Mesodermal cell (in vitro differentiated cells): Measurements from ENCODE around the gene FFAR2.

Experiments used
- H3K27ac ChIP-seq: 2 replicates; pipeline ENCODE4 v1.7.0; 2013; ENCODE audit warnings: mild to moderate bottlenecking, low read depth, low read length, moderate library complexity; ENCODE audit not compliant: severe bottlenecking
- H3K36me3 ChIP-seq: 2 replicates; pipeline ENCODE4 v1.7.1; 2013; ENCODE audit warnings: mild to moderate bottlenecking, low read length, moderate library complexity; ENCODE audit not compliant: control insufficient read depth, insufficient read depth
- H3K4me1 ChIP-seq: one replicate; pipeline ENCODE4 v1.7.1; 2013; ENCODE audit warnings: mild to moderate bottlenecking, low read length; ENCODE audit not compliant: insufficient read depth, control insufficient read depth, poor library complexity, severe bottlenecking
- H3K4me3 ChIP-seq: 2 replicates; pipeline ENCODE4 v1.7.0; 2013; ENCODE audit warnings: low read length, control low read depth, mild to moderate bottlenecking; ENCODE audit not compliant: insufficient read depth, poor library complexity, severe bottlenecking; ENCODE audit errors: extremely low read depth
- H3K9me3 ChIP-seq: 2 replicates; pipeline ENCODE4 v1.7.1; 2013; ENCODE audit warnings: mild to moderate bottlenecking, low read length, moderate library complexity; ENCODE audit not compliant: control insufficient read depth
- WGBS, 2 experiments: methylation state at CpG; one replicate each; pipeline ENCODE4 v1.1.5; 2013; ENCODE audit warnings: missing lambda C conversion rate in 2 of 2; ENCODE audit not compliant: insufficient coverage in 2 of 2; 5-methylcytosine and 5-hydroxymethylcytosine counted together

FFAR2 gene

DNA sequence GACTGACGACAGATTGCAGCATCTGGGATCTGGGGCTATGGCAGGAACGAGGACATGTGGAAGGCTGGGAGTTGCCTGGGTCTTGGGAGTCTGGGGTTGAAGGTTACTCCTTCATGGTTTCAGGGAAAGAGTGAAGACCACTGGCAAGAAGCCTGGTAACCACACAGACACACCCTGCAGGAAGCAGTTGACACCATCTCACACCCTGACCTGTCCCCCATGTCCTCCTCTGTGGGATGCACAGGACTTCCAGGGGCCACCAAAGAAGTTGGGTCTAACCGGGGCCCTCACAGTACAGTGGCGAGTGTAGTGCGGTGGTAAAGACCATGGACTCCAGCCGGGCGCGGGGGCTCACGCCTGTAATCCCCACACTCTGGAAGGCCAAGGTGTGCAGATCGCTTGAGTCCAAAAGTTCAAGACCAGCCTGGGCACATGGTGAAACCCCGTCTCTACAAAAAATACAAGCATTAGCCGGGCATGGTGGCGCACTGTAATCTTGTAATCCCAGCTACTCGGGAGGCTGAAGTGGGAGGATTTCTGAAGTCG, 10.6 kb upstream of the FFAR2 start:
- Histone ChIP-seq H3K4me1 (peaks cover 9% of the 10 kb centered on the region), H3K4me3 (no peak overlapping the region), H3K9me3 (no peaks in the 10 kb centered on the region), H3K36me3 (no peaks in the 10 kb centered on the region), H3K27ac (no peak overlapping the region)
- WGBS, 2 experiments = 88 to 94% methylated on average over 10 to 15 of the region's 15 CpGs

DNA sequence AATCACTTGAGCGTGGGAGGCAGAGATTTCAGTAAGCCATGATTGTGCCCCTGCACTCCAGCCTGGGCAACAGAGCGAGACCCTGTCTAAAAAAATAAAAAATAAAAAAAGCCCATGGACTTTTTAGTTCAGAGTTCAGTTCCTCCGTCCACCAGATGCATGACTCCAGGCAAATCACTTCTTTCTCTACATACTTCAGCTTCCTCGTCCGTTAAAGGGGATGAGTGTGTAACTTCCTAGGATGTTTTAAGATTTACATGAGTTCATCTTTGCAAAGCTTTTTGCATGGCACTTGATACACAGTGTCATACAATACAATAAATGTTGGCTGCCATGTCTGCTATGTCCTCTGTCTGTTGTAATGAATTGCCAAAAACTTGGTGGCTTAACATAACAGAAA, 10.0 kb upstream of the FFAR2 start:
- no peak overlapping the region for H3K4me3 ChIP-seq
- peaks cover 9% of the 10 kb centered on the region for H3K4me1 ChIP-seq
- H3K27ac ChIP-seq = no peak overlapping the region
- H3K36me3 ChIP-seq = no peaks in the 10 kb centered on the region
- WGBS, 2 experiments = 90 to 100% methylated on average over 1 to 4 of the region's 5 CpGs
- H3K9me3 ChIP-seq = no peaks in the 10 kb centered on the region

DNA sequence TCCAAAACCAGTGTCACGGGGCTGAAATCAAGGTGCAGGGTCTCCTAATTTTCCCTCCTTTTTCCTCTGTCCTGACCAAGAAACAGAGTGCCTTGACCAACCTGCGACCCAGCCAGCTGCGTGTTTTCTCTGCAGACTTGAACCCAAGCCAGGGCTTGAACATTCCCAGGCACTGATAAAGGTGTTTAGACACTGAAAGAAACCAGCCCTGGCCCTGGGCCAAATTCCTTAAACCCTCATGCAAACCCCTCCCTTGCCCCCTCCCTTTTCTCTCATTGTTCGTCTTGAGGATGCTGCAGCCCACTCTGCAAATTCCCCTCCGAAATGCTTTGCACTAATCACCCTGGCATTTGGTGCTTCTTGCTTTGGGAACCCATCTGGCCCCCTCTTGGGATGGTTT, 9.5 kb upstream of the FFAR2 start:
- 77 to 81% methylated on average over 3 to 5 of the region's 5 CpGs for WGBS, 2 experiments

DNA sequence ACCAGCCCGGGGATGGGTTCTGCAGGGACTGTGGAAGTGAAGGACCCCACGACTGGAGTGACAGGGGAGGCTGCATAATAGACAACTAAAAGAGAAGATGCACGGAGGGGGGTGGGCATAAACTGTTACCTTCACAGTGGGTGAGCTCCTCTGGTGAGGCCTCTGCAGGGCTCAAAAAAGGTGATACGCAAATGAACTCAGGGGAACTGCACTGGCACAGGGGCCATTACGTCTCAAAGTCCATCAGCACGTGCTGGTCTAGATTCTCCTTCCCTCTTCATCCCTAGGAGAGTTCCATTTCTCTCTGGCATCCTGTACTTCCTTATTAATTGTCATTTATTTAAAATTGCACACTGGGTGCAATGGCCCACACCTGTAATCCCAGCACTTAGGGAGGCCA, 8.1 kb upstream of the FFAR2 start:
- no peaks in the 10 kb centered on the region for H3K9me3 ChIP-seq
- no peak overlapping the region for H3K4me3 ChIP-seq
- H3K27ac ChIP-seq = no peak overlapping the region
- peaks cover 9% of the 10 kb centered on the region for H3K4me1 ChIP-seq
- WGBS, 2 experiments = 83 to 88% methylated on average over 4 to 6 of the region's 6 CpGs
- no peaks in the 10 kb centered on the region for H3K36me3 ChIP-seq

More for the DNA sequence above, 9.5 kb upstream of the FFAR2 start:
- Histone ChIP-seq H3K4me1 (peaks cover 9% of the 10 kb centered on the region), H3K36me3 (no peaks in the 10 kb centered on the region), H3K9me3 (no peaks in the 10 kb centered on the region), H3K27ac (no peak overlapping the region), H3K4me3 (no peak overlapping the region)

GRCh38 chr19:35442091-35442490, 6.0 kb upstream of the FFAR2 start:
- no peaks in the 10 kb centered on the region for H3K4me1 ChIP-seq
- H3K36me3 ChIP-seq = no peaks in the 10 kb centered on the region
- H3K4me3 ChIP-seq = no peak overlapping the region
- WGBS, 2 experiments = 92 to 97% methylated on average over 4 to 5 of the region's 7 CpGs
- no peaks in the 10 kb centered on the region for H3K9me3 ChIP-seq
- H3K27ac ChIP-seq = no peak overlapping the region

- Histone ChIP-seq H3K27ac (no peak overlapping the region), H3K36me3 (no peaks in the 10 kb centered on the region), H3K4me1 (no peaks in the 10 kb centered on the region), H3K4me3 (no peak overlapping the region), H3K9me3 (no peaks in the 10 kb centered on the region)
- 100% methylated on average over 1 of the region's 1 CpG for WGBS, 2 experiments
Measured at GRCh38 chr19:35444735-35445134, 3.3 kb upstream of the FFAR2 start.

DNA sequence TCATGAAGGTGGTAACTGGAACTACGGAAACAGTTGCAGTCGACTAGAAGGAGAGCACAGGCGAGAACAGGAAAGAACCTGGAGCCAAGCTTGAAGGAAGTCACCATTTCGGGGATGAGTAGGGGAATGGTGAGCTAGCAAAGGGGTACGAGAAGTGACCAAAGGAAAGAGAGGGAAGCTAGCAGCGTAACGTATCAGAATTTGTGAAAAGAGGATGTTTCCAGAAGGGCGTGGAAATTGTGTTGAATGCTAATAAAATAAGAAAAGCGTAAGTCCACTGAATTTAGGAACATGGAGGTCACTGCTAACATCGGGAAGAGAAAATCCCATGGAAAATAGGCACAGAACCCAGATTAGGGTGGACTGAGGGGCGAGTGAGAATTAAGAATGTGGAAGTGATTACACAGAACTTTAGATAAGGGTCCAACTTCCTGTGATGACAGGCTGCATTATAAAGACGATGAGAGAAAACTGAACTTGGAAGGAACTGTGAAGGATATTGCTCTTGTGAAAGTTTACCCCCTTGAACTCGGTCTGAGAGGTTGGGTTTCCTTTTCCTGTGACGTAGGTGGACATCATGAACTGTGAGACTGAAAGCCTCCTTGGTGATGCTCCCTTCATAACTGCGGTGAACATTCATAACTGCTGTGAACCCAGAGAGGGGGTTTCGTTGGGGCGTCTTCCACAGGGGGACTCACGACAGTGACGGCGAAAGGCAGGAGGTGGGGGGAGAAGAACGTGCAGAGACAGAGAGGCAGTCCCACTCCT, 2.0 kb upstream of the FFAR2 start:
- 92 to 93% methylated on average over 14 to 21 of the region's 21 CpGs for WGBS, 2 experiments
- Histone ChIP-seq H3K27ac (no peak overlapping the region), H3K4me3 (no peak overlapping the region), H3K4me1 (no peaks in the 10 kb centered on the region), H3K9me3 (no peaks in the 10 kb centered on the region), H3K36me3 (no peaks in the 10 kb centered on the region)

DNA sequence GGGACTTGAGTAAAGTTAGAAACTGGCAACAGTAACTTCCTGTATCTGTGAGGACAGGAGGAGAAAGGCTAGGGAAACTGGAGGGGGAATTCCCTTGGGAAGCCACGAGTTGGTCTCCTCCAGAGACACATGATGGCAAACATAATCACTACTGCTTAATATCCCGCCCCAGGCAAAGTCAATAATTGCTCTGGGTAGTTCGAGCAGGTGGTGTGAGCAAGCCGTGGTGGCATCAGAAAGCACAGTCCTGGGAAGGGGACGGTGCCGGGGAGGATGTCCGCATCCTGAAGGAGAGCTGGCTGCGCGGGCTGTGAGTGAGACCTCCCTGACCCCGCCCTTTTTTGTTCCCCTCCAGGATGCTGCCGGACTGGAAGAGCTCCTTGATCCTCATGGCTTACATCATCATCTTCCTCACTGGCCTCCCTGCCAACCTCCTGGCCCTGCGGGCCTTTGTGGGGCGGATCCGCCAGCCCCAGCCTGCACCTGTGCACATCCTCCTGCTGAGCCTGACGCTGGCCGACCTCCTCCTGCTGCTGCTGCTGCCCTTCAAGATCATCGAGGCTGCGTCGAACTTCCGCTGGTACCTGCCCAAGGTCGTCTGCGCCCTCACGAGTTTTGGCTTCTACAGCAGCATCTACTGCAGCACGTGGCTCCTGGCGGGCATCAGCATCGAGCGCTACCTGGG, 1.4 kb downstream of the FFAR2 start:
- Histone ChIP-seq H3K36me3 (no peaks in the 10 kb centered on the region), H3K4me3 (no peak overlapping the region), H3K9me3 (no peaks in the 10 kb centered on the region), H3K4me1 (no peaks in the 10 kb centered on the region), H3K27ac (no peak overlapping the region)
- WGBS, 2 experiments = 94% methylated on average over 24 to 26 of the region's 27 CpGs

GRCh38 chr19:35451338-35452096, 3.5 kb downstream of the FFAR2 start:
- Histone ChIP-seq H3K9me3 (no peaks in the 10 kb centered on the region), H3K36me3 (no peaks in the 10 kb centered on the region), H3K27ac (no peak overlapping the region), H3K4me3 (no peak overlapping the region), H3K4me1 (no peaks in the 10 kb centered on the region)
- 93 to 98% methylated on average over 5 to 6 of the region's 7 CpGs for WGBS, 2 experiments

DNA sequence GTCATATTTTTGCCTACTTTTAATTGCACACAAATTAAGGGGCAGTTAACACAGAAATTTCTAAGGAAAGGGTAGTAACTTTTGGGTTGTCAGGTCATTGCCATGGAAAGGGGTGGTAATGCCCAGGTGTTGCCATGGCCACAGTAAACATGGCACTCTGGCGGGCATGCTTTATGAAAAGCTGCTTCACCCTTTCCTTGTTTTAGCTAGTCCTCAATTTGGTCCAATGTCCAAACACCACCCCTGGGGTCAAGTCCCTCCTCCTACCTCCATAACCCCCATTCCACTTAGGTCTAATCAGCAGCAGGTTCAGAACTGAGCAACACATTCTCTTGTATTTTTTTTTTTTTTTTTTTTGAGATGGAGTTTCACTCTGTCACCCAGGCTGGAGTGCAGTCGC, 6.6 kb downstream of the FFAR2 start:
- Histone ChIP-seq H3K4me1 (no peaks in the 10 kb centered on the region), H3K27ac (no peak overlapping the region), H3K9me3 (no peaks in the 10 kb centered on the region), H3K4me3 (no peak overlapping the region), H3K36me3 (no peaks in the 10 kb centered on the region)
- 100% methylated on average over 1 of the region's 2 CpGs; no CpG with 5 or more reads in 1 of the 2 experiments for WGBS, 2 experiments
